B cell (primary cell): ENCODE measurements around the gene STAT5B. TPM values are rescaled to one million over a fixed set of nuclear protein-coding genes. Genes with fewer than 3 reads are reported as not detected.

Experiments used
- ATAC-seq: fragments of 200-7000 bp; cut with Tn5 transposase; one replicate; pipeline ENCODE4 v1.10.0; 2021; ENCODE audit warnings: low read depth, mild to moderate bottlenecking, moderate number of reproducible peaks, moderate library complexity
- CTCF ChIA-PET: fragments of 350-600 bp; sonication (Branson Sonifier 250); formaldehyde crosslinking; loops from one replicate; lab custom pipeline; 2021; ENCODE audit warnings: antibody characterized with exemption, inconsistent platforms; lab: Charles Lee
- POLR2A ChIA-PET: fragments of 350-600 bp; sonication (Branson Sonifier 250); formaldehyde crosslinking; loops from one replicate; lab custom pipeline; 2021; ENCODE audit warnings: antibody characterized with exemption; lab: Charles Lee
- DNase-seq: peaks from one replicate; pipeline ENCODE4 v3.0.0; 2013
- H2AFZ ChIP-seq: 2 replicates; pipeline ENCODE4 v1.6.1; 2012; ENCODE audit warnings: mild to moderate bottlenecking, low read depth, low read length; ENCODE audit not compliant: insufficient read depth, poor library complexity, severe bottlenecking
- H3K27ac ChIP-seq, 2 donors: 1 replicate in 1 of 2; 2 replicates in 1 of 2; pipeline ENCODE4 v1.5.1; 2012 to 2013; ENCODE audit warnings: low read length in 2 of 2, mild to moderate bottlenecking in 2 of 2, moderate library complexity in 1 of 2
- H3K27me3 ChIP-seq, 4 experiments: fragments of 200-600 bp in 1 of 4; sonication (generic) in 1 of 4; replicated peaks in 1 of 4; 1 replicate in 2 of 4; 2 replicates in 2 of 4; pipeline versions ENCODE4 v1.6.1 to v1.7.0; 2013 to 2016; ENCODE audit warnings: low read length in 3 of 4, mild to moderate bottlenecking in 2 of 4, mixed read lengths in 1 of 4, moderate library complexity in 1 of 4; ENCODE audit not compliant: insufficient read depth in 4 of 4, control insufficient read depth in 3 of 4; ENCODE audit errors: control extremely low read depth in 1 of 4
- H3K36me3 ChIP-seq, 2 experiments: replicated peaks in 1 of 2; 1 replicate in 1 of 2; 2 replicates in 1 of 2; pipeline versions ENCODE4 v1.6.1 to v1.7.1; 2013; ENCODE audit warnings: low read length in 1 of 2; ENCODE audit not compliant: insufficient read depth in 2 of 2, control insufficient read depth in 1 of 2; ENCODE audit errors: control extremely low read depth in 1 of 2, extremely low read depth in 1 of 2
- H3K4me1 ChIP-seq, 2 donors: fragments of 200-600 bp in 1 of 2; sonication (generic) in 1 of 2; 1 replicate in 1 of 2; 2 replicates in 1 of 2; pipeline versions ENCODE4 v1.5.1 to v1.6.1; 2013 to 2017; ENCODE audit warnings: low read length in 2 of 2; ENCODE audit not compliant: control insufficient read depth in 2 of 2, insufficient read depth in 2 of 2
- H3K4me2 ChIP-seq: replicated peaks from 2 replicates; pipeline ENCODE3; 2012; ENCODE audit warnings: mild to moderate bottlenecking, low read depth, low read length; ENCODE audit not compliant: poor library complexity, severe bottlenecking
- H3K4me3 ChIP-seq, 5 experiments: fragments of 200-600 bp in 1 of 5; sonication (generic) in 1 of 5; 1 replicate in 3 of 5; 2 replicates in 2 of 5; pipeline versions ENCODE4 v1.5.1 to v1.7.0; 2011 to 2016; ENCODE audit warnings: low read length in 4 of 5, mild to moderate bottlenecking in 4 of 5, low read depth in 2 of 5, control low read depth in 1 of 5, moderate library complexity in 1 of 5; ENCODE audit not compliant: insufficient read depth in 1 of 5; ENCODE audit errors: control extremely low read depth in 1 of 5, extremely low read depth in 1 of 5
- H3K79me2 ChIP-seq: fragments of 200-600 bp; sonication (generic); one replicate; pipeline ENCODE4 v1.6.0; 2016; ENCODE audit warnings: low read length; ENCODE audit not compliant: control insufficient read depth, insufficient read depth
- H3K9ac ChIP-seq: fragments of 200-600 bp; sonication (generic); 2 replicates; pipeline ENCODE4 v1.6.1; 2017; ENCODE audit warnings: mild to moderate bottlenecking, low read length, moderate library complexity
- H3K9me3 ChIP-seq, 3 donors: one replicate each; pipeline versions ENCODE4 v1.6.1 to v1.7.1; 2013; ENCODE audit warnings: low read length in 2 of 3; ENCODE audit not compliant: control insufficient read depth in 2 of 3, insufficient read depth in 1 of 3; ENCODE audit errors: control extremely low read depth in 1 of 3
- H4K20me1 ChIP-seq: 2 replicates; pipeline ENCODE4 v1.6.0; 2012; ENCODE audit warnings: mild to moderate bottlenecking, low read length; ENCODE audit not compliant: insufficient read depth, control insufficient read depth, poor library complexity, severe bottlenecking
- H3K27ac Mint-ChIP-seq: one replicate; pipeline ENCODE4 v1.8.0; 2021; ENCODE audit warnings: mixed read lengths
- H3K27me3 Mint-ChIP-seq: one replicate; pipeline ENCODE4 v1.8.0; 2021; ENCODE audit warnings: mixed read lengths
- H3K4me1 Mint-ChIP-seq: one replicate; pipeline ENCODE4 v1.8.0; 2021; ENCODE audit warnings: mixed read lengths
- H3K4me3 Mint-ChIP-seq: one replicate; pipeline ENCODE4 v1.8.0; 2021; ENCODE audit warnings: mixed read lengths
- H3K9me3 Mint-ChIP-seq: one replicate; pipeline ENCODE4 v1.8.0; 2022; ENCODE audit warnings: mixed read lengths; ENCODE audit not compliant: insufficient read depth
- EZH2 ChIP-seq: IDR thresholded peaks from 2 replicates; pipeline ENCODE4 v1.6.1; 2012; ENCODE audit warnings: borderline replicate concordance, low read depth, mild to moderate bottlenecking, moderate library complexity, low read length; ENCODE audit not compliant: insufficient read depth, poor library complexity, severe bottlenecking
- WGBS: methylation state at CpG from one replicate; pipeline ENCODE4 v1.1.5; 2013; ENCODE audit warnings: missing lambda C conversion rate; ENCODE audit not compliant: insufficient coverage; 5-methylcytosine and 5-hydroxymethylcytosine counted together
- intact Hi-C: fragments of 100-400 bp; cut with micrococcal nuclease; formaldehyde crosslinking; loops from one replicate; pipeline ENCODE4 v1.10.0; 2022
- polyA plus RNA-seq: library from polyadenylated mRNA; depleted of rRNA; stranded (reverse); fragments of >200 nt; gene quantifications from 2 replicates; pipeline ENCODE4 v1.2.3, GENCODE V29; 2012
- total RNA-seq, 2 donors: library from RNA; stranded (reverse); fragments of 120-200 nt in 1 of 2; gene quantifications; 1 replicate in 1 of 2; 2 replicates in 1 of 2; pipeline versions ENCODE4 v1.2.3 to v1.2.4, GENCODE V29; 2013 to 2022
- TF ChIP-seq, protein P1 (sequence below): fragments of 200-600 bp; IDR thresholded peaks from one replicate; pipeline ENCODE4 v1.8.0; 2022; ENCODE audit warnings: antibody characterized with exemption, mild to moderate bottlenecking

The STAT5B gene
- total and polyA plus RNA-seq, 2 donors (not counting 1 experiment from before 2014, with no cell fraction given) = 70.0 to 103 TPM

- no peak overlapping the region for H3K4me2 ChIP-seq
- no CpG with 5 or more reads among the region's 5 CpGs for WGBS
- Mint-ChIP-seq H3K4me1 (peaks cover 2% of the 10 kb centered on the region), H3K4me3 (no peak overlapping the region), H3K27ac (no peak overlapping the region), H3K27me3 (no peaks in the 10 kb centered on the region), H3K9me3 (no peaks in the 10 kb centered on the region)
- peaks cover 9% of the 10 kb centered on the region for H4K20me1 ChIP-seq
- H3K4me3 ChIP-seq = no peak overlapping the region
- no peaks in the 10 kb centered on the region for H3K4me1 ChIP-seq
- intact Hi-C loops = no loop called here
- DNase-seq (no peak), ATAC-seq (no peak)
- no peaks in the 10 kb centered on the region for H3K27me3 ChIP-seq
- H3K9ac ChIP-seq = no peak overlapping the region
- H3K36me3 ChIP-seq = peaks cover 2 to 6% of the 10 kb centered on the region in 2 experiments
- no peaks in the 10 kb centered on the region for H3K9me3 ChIP-seq
- TF ChIP-seq, protein P1, sequence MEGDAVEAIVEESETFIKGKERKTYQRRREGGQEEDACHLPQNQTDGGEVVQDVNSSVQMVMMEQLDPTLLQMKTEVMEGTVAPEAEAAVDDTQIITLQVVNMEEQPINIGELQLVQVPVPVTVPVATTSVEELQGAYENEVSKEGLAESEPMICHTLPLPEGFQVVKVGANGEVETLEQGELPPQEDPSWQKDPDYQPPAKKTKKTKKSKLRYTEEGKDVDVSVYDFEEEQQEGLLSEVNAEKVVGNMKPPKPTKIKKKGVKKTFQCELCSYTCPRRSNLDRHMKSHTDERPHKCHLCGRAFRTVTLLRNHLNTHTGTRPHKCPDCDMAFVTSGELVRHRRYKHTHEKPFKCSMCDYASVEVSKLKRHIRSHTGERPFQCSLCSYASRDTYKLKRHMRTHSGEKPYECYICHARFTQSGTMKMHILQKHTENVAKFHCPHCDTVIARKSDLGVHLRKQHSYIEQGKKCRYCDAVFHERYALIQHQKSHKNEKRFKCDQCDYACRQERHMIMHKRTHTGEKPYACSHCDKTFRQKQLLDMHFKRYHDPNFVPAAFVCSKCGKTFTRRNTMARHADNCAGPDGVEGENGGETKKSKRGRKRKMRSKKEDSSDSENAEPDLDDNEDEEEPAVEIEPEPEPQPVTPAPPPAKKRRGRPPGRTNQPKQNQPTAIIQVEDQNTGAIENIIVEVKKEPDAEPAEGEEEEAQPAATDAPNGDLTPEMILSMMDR = no peak
- no peak for TF ChIP-seq EZH2
- ChIA-PET CTCF (interaction anchor here (1.5 kb wide), 1 partner anchor 173 kb away, joined by 3 read pairs; no protein-coding TSS in a partner anchor), POLR2A (no interaction called here)
- peaks cover 49% of the 10 kb centered on the region for H3K79me2 ChIP-seq
- no peak overlapping the region for H3K27ac ChIP-seq
- H2AFZ ChIP-seq = no peak overlapping the region
Measured at GRCh38 chr17:42233156-42233555, 43.0 kb downstream of the STAT5B start.

DNA sequence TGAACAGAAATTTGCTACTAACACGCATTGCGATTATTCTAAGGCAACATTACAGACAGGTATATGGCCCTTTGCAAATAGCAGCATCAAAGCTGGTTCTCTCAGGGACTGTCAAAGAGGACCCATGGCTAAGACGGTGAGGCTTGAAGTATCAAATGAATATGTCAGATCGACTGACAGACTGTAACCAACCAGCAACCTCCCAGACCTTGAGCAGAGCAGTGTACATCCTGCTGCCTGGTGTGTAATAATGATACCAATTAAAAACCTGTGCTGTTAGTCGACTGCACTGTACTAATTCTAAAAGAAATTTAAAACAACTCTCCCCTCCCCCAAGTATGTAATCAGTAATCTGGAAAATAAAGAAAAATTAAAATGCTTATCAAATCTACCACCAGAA is 46.0 kb downstream of the STAT5B start:
- intact Hi-C loops = no loop called here
- no peaks in the 10 kb centered on the region for H3K4me1 Mint-ChIP-seq
- no peak for DNase-seq
- Histone ChIP-seq H3K9me3 (no peaks in the 10 kb centered on the region), H3K4me2 (no peak overlapping the region), H3K4me3 (no peak overlapping the region), H3K79me2 (peaks cover 20% of the 10 kb centered on the region), H3K27ac (no peak overlapping the region), H3K9ac (no peak overlapping the region), H4K20me1 (peaks cover 9% of the 10 kb centered on the region), H2AFZ (no peak overlapping the region), H3K36me3 (peaks cover 8 to 15% of the 10 kb centered on the region in 2 experiments), H3K4me1 (no peaks in the 10 kb centered on the region), H3K27me3 (no peaks in the 10 kb centered on the region)
- H3K4me3 Mint-ChIP-seq = no peak overlapping the region
- TF ChIP-seq, protein P1 = no peak
- TF ChIP-seq EZH2 = no peak
- no peaks in the 10 kb centered on the region for H3K9me3 Mint-ChIP-seq
- WGBS = 100% methylated on average over 1 of the region's 5 CpGs
- no peak overlapping the region for H3K27ac Mint-ChIP-seq
- ATAC-seq = no peak
- CTCF ChIA-PET = no interaction called here
- POLR2A ChIA-PET = interaction anchor here (0.7 kb wide), 1 partner anchor 10 kb away, joined by 3 read pairs; no protein-coding TSS in a partner anchor
- no peaks in the 10 kb centered on the region for H3K27me3 Mint-ChIP-seq
